22Rv1 (cell line): Measurements from ENCODE around the gene WWC1.
"Not testable (repeated sequence)": the region's sequence is repeated elsewhere in the genome, so short reads cannot be mapped to it uniquely, and the experiment has no call there.

Experiments
- H3K27ac ChIP-seq: fragments of 450-650 bp; 2 replicates; pipeline ENCODE4 v1.5.1; 2017
- ZFX ChIP-seq: fragments of 450-650 bp; IDR thresholded peaks from 2 replicates; pipeline ENCODE4 v1.6.1; 2017; ENCODE audit warnings: antibody characterized with exemption, borderline replicate concordance
- TF ChIP-seq, protein P1 (sequence below): fragments of 450-650 bp; IDR thresholded peaks from 2 replicates; pipeline ENCODE4 v1.5.1; 2017; ENCODE audit warnings: mild to moderate bottlenecking

Gene WWC1

DNA sequence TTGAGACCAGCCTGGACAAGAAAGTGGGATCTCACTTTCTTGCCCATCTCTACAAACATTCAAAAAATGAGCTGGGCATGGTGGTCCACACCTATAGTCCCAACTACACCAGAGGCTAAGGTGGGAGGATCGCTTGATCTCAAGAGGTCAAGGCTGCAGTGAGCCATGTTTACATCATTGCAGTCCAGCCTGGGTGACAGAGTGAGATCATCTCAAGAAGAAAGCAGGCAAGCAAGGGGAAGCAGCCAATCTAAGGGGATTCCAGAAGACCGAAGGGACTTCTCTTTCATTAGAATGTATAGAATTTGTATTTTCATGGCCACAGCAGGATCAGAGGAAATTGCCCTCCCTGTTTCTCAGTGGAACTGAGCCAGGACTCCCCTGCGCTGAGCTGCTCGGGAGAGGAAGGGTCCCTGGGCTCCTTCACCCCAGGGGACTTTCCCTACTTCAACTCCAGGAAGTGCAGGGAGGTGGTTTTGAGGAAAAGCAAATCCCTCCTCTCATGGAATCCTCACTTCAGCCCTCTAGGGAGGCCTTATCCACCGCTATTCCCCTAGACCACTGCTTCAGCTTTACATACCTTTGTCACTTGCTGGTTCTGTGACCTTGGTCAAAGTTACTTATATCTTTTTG is 12.1 kb downstream of the WWC1 start:
- H3K27ac ChIP-seq = no peak overlapping the region
- no peak for TF ChIP-seq ZFX
- TF ChIP-seq, protein P1, sequence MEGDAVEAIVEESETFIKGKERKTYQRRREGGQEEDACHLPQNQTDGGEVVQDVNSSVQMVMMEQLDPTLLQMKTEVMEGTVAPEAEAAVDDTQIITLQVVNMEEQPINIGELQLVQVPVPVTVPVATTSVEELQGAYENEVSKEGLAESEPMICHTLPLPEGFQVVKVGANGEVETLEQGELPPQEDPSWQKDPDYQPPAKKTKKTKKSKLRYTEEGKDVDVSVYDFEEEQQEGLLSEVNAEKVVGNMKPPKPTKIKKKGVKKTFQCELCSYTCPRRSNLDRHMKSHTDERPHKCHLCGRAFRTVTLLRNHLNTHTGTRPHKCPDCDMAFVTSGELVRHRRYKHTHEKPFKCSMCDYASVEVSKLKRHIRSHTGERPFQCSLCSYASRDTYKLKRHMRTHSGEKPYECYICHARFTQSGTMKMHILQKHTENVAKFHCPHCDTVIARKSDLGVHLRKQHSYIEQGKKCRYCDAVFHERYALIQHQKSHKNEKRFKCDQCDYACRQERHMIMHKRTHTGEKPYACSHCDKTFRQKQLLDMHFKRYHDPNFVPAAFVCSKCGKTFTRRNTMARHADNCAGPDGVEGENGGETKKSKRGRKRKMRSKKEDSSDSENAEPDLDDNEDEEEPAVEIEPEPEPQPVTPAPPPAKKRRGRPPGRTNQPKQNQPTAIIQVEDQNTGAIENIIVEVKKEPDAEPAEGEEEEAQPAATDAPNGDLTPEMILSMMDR = no peak

DNA sequence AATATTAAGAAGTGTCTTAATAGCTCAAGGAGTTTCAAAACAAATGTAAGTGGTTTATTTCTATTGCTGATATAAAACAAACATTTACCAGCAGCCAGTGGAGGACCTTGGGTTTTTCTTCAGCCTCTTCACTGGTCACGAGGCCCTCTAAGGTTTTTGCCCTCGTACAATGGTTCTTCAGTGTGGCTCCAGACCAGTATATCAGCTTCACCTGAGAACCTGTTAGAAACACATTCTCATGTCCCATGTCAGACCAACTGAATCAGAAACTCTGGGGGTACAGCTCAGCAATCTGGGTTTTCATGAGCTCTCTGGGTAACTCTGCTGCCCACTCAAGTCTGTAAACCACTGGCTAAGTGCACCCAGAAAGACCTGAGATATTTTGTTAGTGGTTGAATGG is 12.9 kb downstream of the WWC1 start:
- no peak overlapping the region for H3K27ac ChIP-seq
- TF ChIP-seq, protein P1 = no peak
- no peak for TF ChIP-seq ZFX

DNA sequence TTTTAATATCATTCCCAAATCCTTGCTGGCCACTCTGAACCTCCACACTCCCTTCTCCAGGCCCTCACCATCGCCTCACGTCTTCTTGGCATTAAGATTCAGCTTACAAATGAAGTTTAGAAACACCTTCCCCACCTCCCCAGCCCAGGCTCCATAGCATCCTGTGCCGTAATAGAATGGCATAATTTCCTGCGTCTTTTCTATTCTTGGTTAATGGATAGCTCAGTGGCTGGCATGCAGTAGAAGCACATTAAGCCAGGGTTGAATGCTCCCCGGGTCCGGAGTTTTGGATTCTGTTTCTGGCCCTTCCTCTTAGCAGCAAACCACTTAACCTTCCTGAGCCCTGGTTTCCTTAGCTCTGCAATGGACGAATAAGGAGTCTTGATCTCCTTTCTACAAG is 13.8 kb downstream of the WWC1 start:
- no peak for TF ChIP-seq ZFX
- TF ChIP-seq, protein P1 = no peak
- no peak overlapping the region for H3K27ac ChIP-seq

DNA sequence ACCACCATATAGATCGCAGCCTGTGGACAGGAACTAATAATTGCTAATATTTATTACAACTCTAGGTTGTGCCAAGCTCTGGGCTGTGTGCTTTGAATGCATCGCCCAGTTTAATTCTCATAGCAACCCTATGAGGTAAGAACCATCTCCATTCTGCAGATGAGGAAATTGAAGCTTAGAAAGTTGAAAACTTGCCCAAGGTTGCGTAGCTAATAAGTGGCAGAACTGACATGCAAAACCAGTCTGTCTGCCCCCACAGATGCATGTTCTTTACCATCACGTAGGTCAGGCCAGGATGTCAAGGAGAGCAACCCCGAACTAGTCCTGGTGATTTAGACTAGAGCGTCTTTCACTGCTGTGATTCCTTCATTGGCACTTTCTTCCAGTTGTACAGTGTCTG is 15.6 kb downstream of the WWC1 start:
- TF ChIP-seq, protein P1 = no peak
- no peak for TF ChIP-seq ZFX
- H3K27ac ChIP-seq = no peak overlapping the region

DNA sequence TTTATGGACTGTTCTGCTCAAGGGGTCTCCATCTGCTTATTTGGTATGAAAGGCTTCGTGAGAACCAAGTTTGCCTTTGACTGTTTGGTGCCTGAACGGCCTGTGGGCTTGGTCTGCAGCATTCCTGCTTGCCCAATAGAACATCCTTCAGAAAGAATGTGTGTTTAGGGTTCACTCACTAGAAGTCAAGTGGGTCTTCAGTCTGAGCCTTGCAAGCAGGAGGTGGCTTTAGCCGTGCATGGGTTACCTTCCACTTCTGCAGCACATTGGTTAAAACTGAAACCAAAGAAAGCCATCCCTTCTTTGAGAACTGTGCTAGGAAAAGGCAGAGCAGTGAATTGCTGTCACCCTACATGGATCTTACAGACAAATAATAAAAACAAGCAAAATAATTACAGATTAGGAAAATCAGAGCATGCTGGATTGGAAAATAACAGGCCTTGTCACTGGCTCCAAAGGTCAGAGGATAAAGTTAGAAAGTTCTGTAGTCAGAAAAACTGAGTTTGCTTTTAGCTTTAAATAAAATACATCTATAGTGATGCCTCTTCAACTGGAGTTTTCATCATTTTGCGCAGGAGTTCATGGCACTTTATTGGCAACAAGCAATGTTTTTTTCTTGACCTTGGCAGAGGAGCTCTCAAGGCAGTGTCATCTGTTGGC is 16.6 kb downstream of the WWC1 start:
- TF ChIP-seq, protein P1 = no peak
- TF ChIP-seq ZFX = no peak

DNA sequence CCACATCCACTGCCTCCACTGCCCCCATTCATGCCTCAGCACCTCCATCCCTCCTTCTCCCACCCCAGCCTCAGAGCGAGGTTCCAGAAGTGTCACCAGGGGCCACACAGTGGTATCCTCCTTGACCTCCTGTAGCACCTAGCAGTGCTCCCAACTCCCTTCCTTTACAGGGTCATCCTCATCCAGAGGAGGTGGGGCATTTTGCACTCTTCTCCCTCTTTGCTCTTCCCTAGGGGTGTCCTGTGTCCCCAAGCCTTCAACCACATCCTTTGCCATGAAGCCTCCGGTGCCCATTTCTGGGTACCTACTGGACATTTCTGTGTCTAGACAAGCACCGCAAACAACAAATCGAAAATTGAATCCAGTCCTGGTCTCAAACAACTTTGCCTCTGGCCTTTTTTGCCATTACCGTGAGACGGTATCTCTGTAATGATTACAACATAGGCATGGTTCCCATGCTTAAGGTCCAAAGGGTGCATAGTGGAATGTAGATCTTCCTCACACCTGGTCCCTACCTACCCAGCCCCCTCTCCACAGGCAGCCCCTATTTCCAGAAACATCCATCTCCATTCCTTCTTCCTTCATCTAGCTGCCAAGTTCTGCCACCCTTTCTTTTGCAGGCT is 17.6 kb downstream of the WWC1 start:
- no peak overlapping the region for H3K27ac ChIP-seq
- TF ChIP-seq, protein P1 = no peak
- TF ChIP-seq ZFX = no peak

More for the DNA sequence above, 16.6 kb downstream of the WWC1 start:
- H3K27ac ChIP-seq = no peak overlapping the region

DNA sequence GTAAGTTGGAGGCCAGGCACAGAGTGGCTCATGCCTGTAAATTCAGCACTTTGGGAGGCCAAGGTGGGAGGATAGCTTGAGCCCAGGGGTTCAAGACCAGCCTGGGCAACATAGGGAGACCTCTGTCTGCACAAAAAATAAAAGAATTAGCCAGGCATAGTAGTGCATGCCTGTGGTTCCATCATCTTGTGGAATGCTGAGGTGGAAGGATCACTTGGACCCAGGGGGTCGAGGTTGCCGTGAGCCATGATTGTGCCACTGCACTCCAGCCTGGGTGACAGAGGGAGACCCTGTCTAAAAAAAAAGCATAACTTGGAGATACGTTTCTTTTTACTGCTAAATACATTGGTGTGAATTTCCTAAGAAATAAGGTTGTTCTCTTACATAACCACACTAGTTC is 19.1 kb downstream of the WWC1 start:
- not testable (repeated sequence) for H3K27ac ChIP-seq
